CD4-positive, CD25-positive, alpha-beta regulatory T cell (primary cell): ENCODE measurements around the gene RCE1. TPM values are rescaled to one million over a fixed set of nuclear protein-coding genes. Genes with fewer than 3 reads are reported as not detected.

Experiments used
- ATAC-seq, 2 donors: fragments of 150-1000 bp; cut with Tn5 transposase; one replicate each; pipeline ENCODE4 v1.10.0; 2021; ENCODE audit warnings: low read depth in 2 of 2, moderate number of reproducible peaks in 2 of 2, moderate library complexity in 1 of 2
- DNase-seq, 3 donors: peaks; one replicate each; pipeline versions ENCODE4 v3.0.0 to v3.0.0-alpha.2; 2012 to 2022; ENCODE audit warnings: mixed read lengths in 1 of 3
- H3K27ac ChIP-seq: one replicate; pipeline ENCODE4 v1.7.0; 2013; ENCODE audit warnings: mild to moderate bottlenecking, low read length; ENCODE audit not compliant: insufficient read depth, poor library complexity, severe bottlenecking
- H3K27me3 ChIP-seq: one replicate; pipeline ENCODE4 v1.7.0; 2013; ENCODE audit warnings: low read length; ENCODE audit not compliant: control insufficient read depth, insufficient read depth
- H3K36me3 ChIP-seq: one replicate; pipeline ENCODE4 v1.7.0; 2013; ENCODE audit warnings: mild to moderate bottlenecking, low read length, moderate library complexity; ENCODE audit not compliant: control insufficient read depth, insufficient read depth
- H3K4me1 ChIP-seq: 2 replicates; pipeline ENCODE4 v1.7.0; 2013; ENCODE audit warnings: mild to moderate bottlenecking, low read length; ENCODE audit not compliant: insufficient read depth, control insufficient read depth, poor library complexity, severe bottlenecking
- H3K4me3 ChIP-seq: one replicate; pipeline ENCODE4 v1.7.0; 2013; ENCODE audit warnings: low read depth, mild to moderate bottlenecking, low read length, moderate library complexity
- H3K9me3 ChIP-seq, 2 experiments: 1 replicate in 1 of 2; 2 replicates in 1 of 2; pipeline ENCODE4 v1.7.0; 2013; ENCODE audit warnings: low read length in 2 of 2, mild to moderate bottlenecking in 1 of 2, moderate library complexity in 1 of 2; ENCODE audit not compliant: control insufficient read depth in 2 of 2
- H3K27ac Mint-ChIP-seq, 3 donors: one replicate each; pipeline ENCODE4 v1.8.0; 2020 to 2022; ENCODE audit warnings: mild to moderate bottlenecking in 3 of 3, mixed read lengths in 3 of 3, moderate library complexity in 2 of 3
- H3K27me3 Mint-ChIP-seq: one replicate; pipeline ENCODE4 v1.8.0; 2022; ENCODE audit warnings: mild to moderate bottlenecking, mixed read lengths
- H3K36me3 Mint-ChIP-seq: one replicate; pipeline ENCODE4 v1.8.0; 2020; ENCODE audit warnings: mixed read lengths
- H3K4me1 Mint-ChIP-seq, 4 donors: one replicate each; pipeline ENCODE4 v1.8.0; 2020 to 2022; ENCODE audit warnings: mixed read lengths in 4 of 4, mild to moderate bottlenecking in 1 of 4
- H3K4me3 Mint-ChIP-seq, 4 donors: one replicate each; pipeline ENCODE4 v1.8.0; 2020 to 2022; ENCODE audit warnings: mild to moderate bottlenecking in 4 of 4, mixed read lengths in 4 of 4, moderate library complexity in 3 of 4
- H3K9me3 Mint-ChIP-seq, 7 donors: one replicate each; pipeline ENCODE4 v1.8.0; 2020 to 2022; ENCODE audit warnings: mixed read lengths in 7 of 7, mild to moderate bottlenecking in 3 of 7, moderate library complexity in 2 of 7
- polyA plus RNA-seq, 4 donors: library from polyadenylated mRNA; unstranded; fragments of 300-500 nt; fragmentation: Illumina TruSeq; gene quantifications; one replicate each; pipeline ENCODE4 v1.2.3, GENCODE V29; 2021
- total RNA-seq: library from RNA; stranded (reverse); gene quantifications from one replicate; pipeline ENCODE4 v1.2.3, GENCODE V29; 2022

Gene RCE1
- total and polyA plus RNA-seq, 5 donors from 2014 or later: 20.6 to 45.6 (median 22.2) TPM

DNA sequence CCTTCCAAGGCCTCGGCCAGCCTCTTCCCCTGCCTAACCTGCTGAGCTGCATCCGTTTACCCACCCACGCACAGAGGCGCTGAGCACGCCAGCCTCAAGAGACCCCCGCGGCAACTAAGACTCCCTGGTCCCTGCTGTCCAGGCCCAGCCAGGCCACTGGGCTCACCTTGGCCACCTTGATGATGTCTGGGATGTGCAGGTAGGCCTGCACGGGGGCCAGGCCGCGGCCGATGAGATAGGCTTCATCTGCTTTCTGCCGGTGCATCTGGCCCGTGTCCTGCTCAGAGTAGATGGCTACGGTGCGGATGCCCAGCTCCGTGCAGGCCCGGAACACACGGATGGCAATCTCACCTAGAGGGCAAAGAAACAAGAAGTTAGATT lies 28.3 kb downstream of the RCE1 start:
- H3K36me3 ChIP-seq: no peaks in the 10 kb centered on the region
- Mint-ChIP-seq H3K27me3 (no peaks in the 10 kb centered on the region), H3K9me3 (peaks cover 0 to 1% (median 0%) of the 10 kb centered on the region in 7 donors), H3K36me3 (no peaks in the 10 kb centered on the region), H3K27ac (no peak overlapping the region), H3K4me3 (no peak overlapping the region), H3K4me1 (peaks cover 0 to 13% (median 6%) of the 10 kb centered on the region in 4 donors)
- ATAC-seq: no peak
- no peak overlapping the region for H3K27ac ChIP-seq
- H3K27me3 ChIP-seq: no peaks in the 10 kb centered on the region
- H3K4me1 ChIP-seq: peaks cover 7% of the 10 kb centered on the region
- no peak overlapping the region for H3K4me3 ChIP-seq
- no peak for DNase-seq
- H3K9me3 ChIP-seq: no peaks in the 10 kb centered on the region

DNA sequence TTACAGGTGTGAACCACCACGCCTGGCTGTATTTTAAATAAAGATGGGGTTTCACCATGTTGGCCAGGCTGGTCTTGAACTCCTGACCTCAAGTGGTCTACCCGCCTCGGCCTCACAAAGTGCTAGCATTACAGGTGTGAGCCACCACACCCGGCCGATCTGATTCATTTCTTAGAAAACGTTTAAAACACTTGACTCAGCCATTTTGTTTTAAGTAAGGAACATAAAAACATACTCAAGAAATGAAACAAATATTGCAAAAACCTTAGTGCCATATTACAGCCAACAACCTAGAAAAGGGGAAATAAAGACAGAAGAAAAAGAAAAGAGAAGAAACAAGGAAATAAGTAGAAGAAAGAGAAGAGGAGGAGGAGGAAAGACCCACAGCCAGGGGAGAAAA lies 31.0 kb downstream of the RCE1 start:
- H3K27me3 ChIP-seq: no peaks in the 10 kb centered on the region
- Mint-ChIP-seq H3K4me3 (no peak overlapping the region), H3K27ac (peak overlapping the region in 1 of 3 donors; percentile 28), H3K9me3 (peaks cover 0 to 1% (median 0%) of the 10 kb centered on the region in 7 donors), H3K27me3 (no peaks in the 10 kb centered on the region), H3K4me1 (peaks cover 0 to 3% (median under 1%) of the 10 kb centered on the region in 4 donors), H3K36me3 (no peaks in the 10 kb centered on the region)
- H3K27ac ChIP-seq: no peak overlapping the region
- ATAC-seq: no peak
- peak in 1 of 3 donors; percentile 32 for DNase-seq
- H3K4me1 ChIP-seq: no peaks in the 10 kb centered on the region
- no peaks in the 10 kb centered on the region for H3K36me3 ChIP-seq
- H3K4me3 ChIP-seq: no peak overlapping the region
- H3K9me3 ChIP-seq: no peaks in the 10 kb centered on the region

GRCh38 chr11:66875378-66875777 lies 32.1 kb downstream of the RCE1 start:
- ATAC-seq (no peak), DNase-seq (no peak)
- no peak overlapping the region for H3K27ac Mint-ChIP-seq
- H3K9me3 Mint-ChIP-seq: peaks cover 0 to 1% (median 0%) of the 10 kb centered on the region in 7 donors
- Histone ChIP-seq H3K27ac (no peak overlapping the region), H3K9me3 (no peaks in the 10 kb centered on the region), H3K4me1 (no peaks in the 10 kb centered on the region), H3K27me3 (no peaks in the 10 kb centered on the region), H3K36me3 (no peaks in the 10 kb centered on the region), H3K4me3 (no peak overlapping the region)
- H3K4me1 Mint-ChIP-seq: peaks cover 0 to 3% (median under 1%) of the 10 kb centered on the region in 4 donors
- H3K36me3 Mint-ChIP-seq: no peaks in the 10 kb centered on the region
- no peak overlapping the region for H3K4me3 Mint-ChIP-seq
- H3K27me3 Mint-ChIP-seq: no peaks in the 10 kb centered on the region

- Mint-ChIP-seq H3K27ac (no peak overlapping the region), H3K27me3 (no peaks in the 10 kb centered on the region), H3K4me3 (no peak overlapping the region), H3K4me1 (peaks cover 0 to 14% (median 5%) of the 10 kb centered on the region in 4 donors), H3K36me3 (no peaks in the 10 kb centered on the region), H3K9me3 (peaks cover 0 to 1% (median 0%) of the 10 kb centered on the region in 7 donors)
- peaks cover 6% of the 10 kb centered on the region for H3K4me1 ChIP-seq
- H3K36me3 ChIP-seq: no peaks in the 10 kb centered on the region
- ATAC-seq (no peak), DNase-seq (no peak)
- no peak overlapping the region for H3K4me3 ChIP-seq
- no peak overlapping the region for H3K27ac ChIP-seq
- H3K9me3 ChIP-seq: no peaks in the 10 kb centered on the region
- no peaks in the 10 kb centered on the region for H3K27me3 ChIP-seq
Measured at GRCh38 chr11:66877588-66878385, 34.5 kb downstream of the RCE1 start.

- no peak overlapping the region for H3K27ac Mint-ChIP-seq
- Histone ChIP-seq H3K27ac (no peak overlapping the region), H3K4me1 (peaks cover 6% of the 10 kb centered on the region), H3K9me3 (no peaks in the 10 kb centered on the region), H3K4me3 (no peak overlapping the region), H3K36me3 (no peaks in the 10 kb centered on the region), H3K27me3 (no peaks in the 10 kb centered on the region)
- peaks cover 0 to 14% (median 5%) of the 10 kb centered on the region in 4 donors for H3K4me1 Mint-ChIP-seq
- DNase-seq (no peak), ATAC-seq (no peak)
- peaks cover 0 to 1% (median 0%) of the 10 kb centered on the region in 7 donors for H3K9me3 Mint-ChIP-seq
- H3K4me3 Mint-ChIP-seq: no peak overlapping the region
- no peaks in the 10 kb centered on the region for H3K36me3 Mint-ChIP-seq
- no peaks in the 10 kb centered on the region for H3K27me3 Mint-ChIP-seq
Measured at GRCh38 chr11:66878474-66878873, 35.2 kb downstream of the RCE1 start.

GRCh38 chr11:66879000-66879399 lies 35.8 kb downstream of the RCE1 start:
- DNase-seq (no peak), ATAC-seq (no peak)
- H3K27ac ChIP-seq: no peak overlapping the region
- H3K27me3 ChIP-seq: no peaks in the 10 kb centered on the region
- H3K9me3 ChIP-seq: no peaks in the 10 kb centered on the region
- Mint-ChIP-seq H3K27ac (no peak overlapping the region), H3K9me3 (peaks cover 0 to 1% (median 0%) of the 10 kb centered on the region in 7 donors), H3K27me3 (no peaks in the 10 kb centered on the region), H3K4me1 (peaks cover 0 to 14% (median 5%) of the 10 kb centered on the region in 4 donors), H3K36me3 (no peaks in the 10 kb centered on the region), H3K4me3 (no peak overlapping the region)
- no peaks in the 10 kb centered on the region for H3K36me3 ChIP-seq
- peaks cover 6% of the 10 kb centered on the region for H3K4me1 ChIP-seq
- H3K4me3 ChIP-seq: no peak overlapping the region

- Histone ChIP-seq H3K27me3 (no peaks in the 10 kb centered on the region), H3K4me1 (peaks cover 6% of the 10 kb centered on the region), H3K9me3 (no peaks in the 10 kb centered on the region), H3K4me3 (no peak overlapping the region), H3K36me3 (no peaks in the 10 kb centered on the region), H3K27ac (no peak overlapping the region)
- H3K4me1 Mint-ChIP-seq: peaks cover 0 to 14% (median 5%) of the 10 kb centered on the region in 4 donors
- ATAC-seq: no peak
- no peaks in the 10 kb centered on the region for H3K27me3 Mint-ChIP-seq
- no peak overlapping the region for H3K27ac Mint-ChIP-seq
- H3K36me3 Mint-ChIP-seq: no peaks in the 10 kb centered on the region
- no peak overlapping the region for H3K4me3 Mint-ChIP-seq
- no peak for DNase-seq
- peaks cover 0 to 1% (median 0%) of the 10 kb centered on the region in 7 donors for H3K9me3 Mint-ChIP-seq
Measured at GRCh38 chr11:66879583-66879982, 36.3 kb downstream of the RCE1 start.

DNA sequence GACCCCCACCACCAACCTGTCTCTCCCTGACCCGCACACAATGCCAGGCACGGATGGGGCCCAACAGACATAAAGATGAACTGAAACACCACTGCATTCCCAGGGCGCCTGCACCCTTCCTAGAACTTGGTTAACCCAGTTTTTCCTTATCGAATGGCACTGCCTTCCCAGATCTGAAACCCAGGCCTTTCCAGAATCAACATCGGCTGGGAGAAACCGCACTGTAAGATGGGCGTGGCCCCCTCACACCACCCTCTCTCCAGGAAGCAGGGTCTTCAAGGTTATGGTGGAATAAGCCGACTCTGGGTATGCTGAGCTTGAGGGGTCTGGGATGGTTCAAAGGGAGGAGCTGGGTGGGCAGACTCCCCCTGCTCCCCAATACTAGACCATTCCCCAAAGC lies 36.8 kb downstream of the RCE1 start:
- Histone ChIP-seq H3K36me3 (no peaks in the 10 kb centered on the region), H3K4me1 (peaks cover 6% of the 10 kb centered on the region), H3K9me3 (no peaks in the 10 kb centered on the region), H3K4me3 (no peak overlapping the region), H3K27ac (no peak overlapping the region), H3K27me3 (no peaks in the 10 kb centered on the region)
- H3K36me3 Mint-ChIP-seq: no peaks in the 10 kb centered on the region
- H3K4me1 Mint-ChIP-seq: peaks cover 0 to 14% (median 5%) of the 10 kb centered on the region in 4 donors
- no peaks in the 10 kb centered on the region for H3K27me3 Mint-ChIP-seq
- ATAC-seq (no peak), DNase-seq (no peak)
- no peak overlapping the region for H3K4me3 Mint-ChIP-seq
- no peak overlapping the region for H3K27ac Mint-ChIP-seq
- H3K9me3 Mint-ChIP-seq: no peaks in the 10 kb centered on the region
